HK-2 (cell line): ENCODE measurements around the gene TST.

ENCODE experiments used
- DNase-seq: peaks from one replicate; pipeline ENCODE4 v3.0.0-alpha.2; 2018; ENCODE audit not compliant: unreplicated experiment

Gene TST

DNA sequence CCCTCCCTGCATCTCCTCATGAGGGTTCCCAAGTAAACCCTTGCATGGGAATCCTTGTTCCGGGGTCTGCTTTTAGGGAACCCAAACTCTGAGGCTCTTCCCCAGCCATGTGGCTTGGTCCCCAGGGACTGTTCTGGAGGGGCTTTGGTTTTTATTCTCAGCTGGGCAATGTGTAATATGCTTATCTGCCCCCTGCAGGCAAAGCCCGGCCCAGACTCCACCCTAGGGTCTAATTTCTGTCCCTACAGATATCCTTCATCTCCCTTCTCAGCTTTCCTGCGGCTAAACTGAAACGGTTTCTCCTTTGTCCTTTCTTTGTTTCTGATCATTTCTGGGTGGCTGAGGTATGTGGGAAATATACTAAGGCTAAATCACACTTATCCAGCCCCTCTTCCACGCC, 37.1 kb downstream of the TST start:
- no peak for DNase-seq

DNA sequence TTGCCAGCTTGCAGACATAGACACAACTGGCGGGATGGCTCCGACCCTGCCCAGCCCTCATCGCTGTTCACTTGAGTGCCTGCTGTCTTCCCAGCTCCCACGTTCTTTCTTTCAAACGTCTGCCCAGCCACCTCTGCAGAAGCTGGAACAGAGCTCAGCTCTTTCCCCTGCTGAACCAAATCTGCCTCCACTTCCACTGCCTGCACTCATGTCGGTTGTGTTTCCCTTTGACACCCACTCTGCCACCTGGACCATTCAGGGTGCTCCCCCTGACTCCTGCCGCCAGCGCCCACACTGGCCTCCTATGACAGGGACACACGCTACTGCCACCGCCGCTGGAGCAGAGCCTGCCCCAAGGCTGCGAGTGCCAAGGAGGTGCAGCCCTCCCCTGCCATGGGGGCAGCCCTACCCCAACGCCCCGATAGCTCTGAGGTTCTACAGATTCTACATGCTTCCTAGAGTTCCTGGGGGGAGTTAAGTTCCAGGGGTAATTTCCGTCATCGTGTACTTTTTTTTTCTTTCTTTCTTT, 37.9 kb downstream of the TST start:
- no peak for DNase-seq

DNA sequence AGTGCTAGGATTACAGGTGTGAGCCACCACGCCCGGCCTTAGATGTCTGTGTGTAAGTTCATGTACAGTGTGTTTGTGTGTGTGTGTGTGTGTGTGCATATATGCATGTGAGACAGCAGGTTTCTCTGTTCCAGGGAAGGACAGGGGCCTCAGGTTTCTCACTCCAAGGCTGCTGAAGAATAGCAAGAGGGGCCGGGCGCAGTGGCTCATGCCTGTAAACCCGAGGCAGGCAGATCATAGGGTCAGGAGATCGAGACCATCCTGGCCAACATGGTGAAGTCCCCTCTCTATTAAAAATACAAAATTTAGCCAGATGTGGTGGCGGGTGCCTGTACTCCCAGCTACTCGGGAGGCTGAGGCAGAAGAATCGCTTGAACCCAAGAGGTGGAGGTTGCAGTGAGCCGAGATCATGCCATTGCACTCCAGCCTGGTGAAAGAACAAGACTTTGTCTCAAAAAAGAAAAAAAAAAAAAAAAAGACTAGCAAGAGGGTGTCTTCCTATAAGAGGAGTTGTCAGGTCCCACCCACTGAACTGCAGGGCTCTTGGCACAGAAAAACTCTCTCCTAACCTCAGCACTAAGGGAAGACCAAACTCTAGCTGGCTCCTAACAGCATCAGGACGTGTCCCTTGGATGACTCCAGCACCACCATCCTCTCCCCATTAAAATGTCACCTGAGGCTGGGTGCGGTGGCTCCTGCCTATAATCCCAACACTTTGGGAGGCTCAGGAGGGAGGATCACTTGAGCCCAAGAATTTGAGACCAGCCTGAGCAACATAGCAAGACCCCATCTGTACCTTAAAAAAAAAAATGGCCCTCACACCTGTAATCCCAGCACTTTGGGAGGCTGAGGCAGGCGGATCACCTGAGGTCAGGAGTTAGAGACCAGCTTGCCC, 40.0 kb downstream of the TST start:
- no peak for DNase-seq

GRCh38 chr22:36977947-36978660, 41.1 kb downstream of the TST start:
- peak; percentile 78 for DNase-seq

GRCh38 chr22:36977401-36977861, 41.8 kb downstream of the TST start:
- DNase-seq = no peak

GRCh38 chr22:36976606-36977005, 42.6 kb downstream of the TST start:
- no peak for DNase-seq

GRCh38 chr22:36971341-36972125, 47.7 kb downstream of the TST start:
- no peak for DNase-seq

DNA sequence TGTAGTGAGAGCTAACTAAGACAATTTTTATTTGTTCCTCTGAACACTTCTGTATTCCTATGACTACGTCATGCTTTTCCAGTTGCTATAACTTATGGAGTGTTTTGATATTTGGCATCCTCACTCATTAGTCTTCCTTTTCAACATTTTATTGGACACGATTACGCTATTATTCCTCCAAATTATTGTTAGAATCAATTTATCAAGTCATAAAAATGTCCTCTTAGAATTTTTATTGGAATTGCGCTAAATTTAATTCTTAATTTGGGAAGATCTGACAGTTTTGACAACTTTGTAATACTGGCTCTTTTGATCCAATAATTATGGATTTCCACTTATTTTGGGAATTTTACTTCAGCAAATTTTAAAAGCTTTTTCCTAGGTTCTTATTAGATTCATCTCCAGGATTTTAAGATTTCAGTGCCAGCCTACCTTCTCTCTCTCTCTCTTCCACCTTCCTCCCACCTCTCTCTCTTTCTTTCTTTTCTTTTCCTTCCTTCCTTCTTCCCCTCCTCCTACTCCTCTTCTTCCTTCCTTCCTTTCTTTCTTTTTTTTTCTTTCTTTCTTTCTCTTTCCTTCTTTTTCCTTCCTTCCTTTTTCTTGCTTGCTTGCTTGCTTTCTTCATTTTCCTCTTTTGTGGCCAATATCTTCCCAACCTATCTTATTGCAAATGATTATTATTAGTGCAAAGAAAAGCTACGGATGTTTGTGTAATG, 50.8 kb downstream of the TST start:
- DNase-seq = no peak

GRCh38 chr22:36966851-36967540, 52.3 kb downstream of the TST start:
- no peak for DNase-seq

DNA sequence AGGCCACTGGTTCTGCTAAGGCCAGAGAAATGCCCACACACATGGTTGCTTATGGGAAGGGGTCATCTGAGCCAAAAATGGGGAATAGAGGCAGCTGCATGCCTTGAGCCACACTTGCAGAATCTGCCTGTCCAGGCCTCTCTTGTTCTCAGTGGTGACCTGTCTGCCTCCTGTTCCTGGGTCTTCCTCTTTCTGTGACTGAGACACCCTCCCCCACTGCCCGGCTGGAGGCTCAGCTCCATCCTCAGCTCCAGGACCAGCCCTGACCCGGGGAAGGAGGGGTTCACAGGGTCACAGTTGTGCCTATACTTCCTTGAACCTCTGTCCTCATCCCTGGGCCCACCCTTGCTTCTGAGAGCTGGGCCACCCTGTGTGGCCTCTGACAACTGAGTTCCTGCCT, 53.6 kb downstream of the TST start:
- no peak for DNase-seq

- no peak for DNase-seq
Observed at GRCh38 chr22:36964106-36964505, 55.1 kb downstream of the TST start.

DNA sequence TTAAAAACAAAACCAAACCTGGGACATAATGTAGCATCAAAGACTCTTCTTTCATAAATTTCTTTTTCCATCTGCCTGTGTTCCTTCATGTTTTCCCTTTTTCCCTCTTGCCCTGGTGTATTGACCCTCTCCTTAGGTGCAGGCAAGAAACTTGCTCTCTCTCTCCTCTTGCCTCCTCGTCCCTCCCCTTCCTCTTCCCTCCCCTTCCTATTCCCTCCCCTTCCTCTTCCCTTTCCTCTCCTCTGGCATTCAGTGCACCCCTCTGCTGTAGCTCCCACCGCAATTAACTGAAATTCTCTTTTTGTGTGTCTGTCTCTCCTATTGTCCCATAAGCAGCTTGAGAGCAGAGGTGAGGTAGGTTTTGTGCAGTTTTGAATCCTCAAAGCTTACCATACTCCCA, 55.9 kb downstream of the TST start:
- DNase-seq = no peak

DNA sequence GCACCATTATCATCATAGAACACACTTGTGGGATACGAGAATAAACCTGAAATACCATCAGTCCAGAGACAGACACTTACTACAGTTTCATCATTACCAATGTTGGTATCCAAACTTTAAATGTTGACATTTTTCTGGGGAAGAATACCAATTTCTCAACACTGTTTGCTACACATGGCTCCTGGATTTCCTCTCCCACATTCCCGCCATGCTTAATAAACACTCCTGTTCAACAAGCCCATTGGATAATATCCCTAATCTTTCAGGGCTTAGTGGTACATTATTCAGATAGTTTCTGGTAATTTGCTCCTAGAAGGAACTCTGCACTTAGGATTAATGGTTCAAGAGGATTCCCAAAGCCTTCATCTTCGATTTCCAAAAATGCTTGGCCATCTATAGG, 57.6 kb downstream of the TST start:
- no peak for DNase-seq
